CD4-positive, alpha-beta T cell treated with Interleukin-15 for 4 hours (primary cell): ENCODE measurements around the gene PAK2.
"Not testable (repeated sequence)": the region's sequence is repeated elsewhere in the genome, so short reads cannot be mapped to it uniquely, and the experiment has no call there.

Source experiments
- DNase-seq: peaks from one replicate; pipeline ENCODE4 v3.0.0-alpha.2; 2020; ENCODE audit warnings: low spot score

PAK2 gene

DNA sequence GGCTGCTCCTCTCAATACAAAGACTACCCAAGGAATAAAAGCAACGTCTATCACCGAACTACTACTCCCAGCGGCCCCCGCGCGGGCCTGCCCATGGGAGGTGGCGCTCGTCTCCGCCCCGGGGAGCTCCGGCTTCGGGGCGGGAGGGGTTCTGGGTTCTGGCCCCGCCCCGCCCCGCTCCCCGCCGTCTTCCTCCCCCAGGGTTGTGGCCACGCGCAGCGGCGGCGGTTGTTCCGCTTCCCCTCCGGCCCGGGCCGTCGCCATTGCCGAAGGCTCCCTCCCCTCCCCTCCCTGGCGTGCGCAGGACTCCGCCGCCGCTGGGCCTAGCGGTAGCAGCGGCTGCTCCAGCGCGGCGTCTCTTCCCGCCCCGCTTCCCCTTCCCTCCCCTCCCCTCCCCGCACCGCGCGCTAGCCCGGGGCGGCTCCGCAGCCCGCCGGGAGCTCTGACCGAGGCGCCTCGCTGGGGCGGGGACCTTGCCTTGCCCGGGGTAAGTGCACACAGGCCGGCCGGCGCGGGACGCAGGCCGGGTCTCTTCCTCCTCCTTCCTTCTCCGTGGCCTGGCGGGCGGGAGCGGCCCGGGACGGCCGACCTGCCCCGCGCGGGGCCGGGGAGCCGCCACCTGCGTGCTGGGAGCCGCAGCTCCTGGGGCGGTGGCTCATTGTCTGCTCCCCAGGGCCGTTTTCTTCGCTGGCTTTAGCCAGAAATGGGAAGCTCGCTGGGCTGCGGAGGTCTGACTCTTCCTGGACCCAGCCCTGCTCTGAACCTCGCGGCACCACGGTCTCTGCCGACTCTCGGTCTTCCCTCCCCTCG is at the start of gene PAK2:
Gene PAK2 (plus strand): TSS at position 187 of the 810 bp plus-strand sequence. CDS start 42,790 bp downstream, outside the sequence.
- DNase-seq = peak; percentile 90

DNA sequence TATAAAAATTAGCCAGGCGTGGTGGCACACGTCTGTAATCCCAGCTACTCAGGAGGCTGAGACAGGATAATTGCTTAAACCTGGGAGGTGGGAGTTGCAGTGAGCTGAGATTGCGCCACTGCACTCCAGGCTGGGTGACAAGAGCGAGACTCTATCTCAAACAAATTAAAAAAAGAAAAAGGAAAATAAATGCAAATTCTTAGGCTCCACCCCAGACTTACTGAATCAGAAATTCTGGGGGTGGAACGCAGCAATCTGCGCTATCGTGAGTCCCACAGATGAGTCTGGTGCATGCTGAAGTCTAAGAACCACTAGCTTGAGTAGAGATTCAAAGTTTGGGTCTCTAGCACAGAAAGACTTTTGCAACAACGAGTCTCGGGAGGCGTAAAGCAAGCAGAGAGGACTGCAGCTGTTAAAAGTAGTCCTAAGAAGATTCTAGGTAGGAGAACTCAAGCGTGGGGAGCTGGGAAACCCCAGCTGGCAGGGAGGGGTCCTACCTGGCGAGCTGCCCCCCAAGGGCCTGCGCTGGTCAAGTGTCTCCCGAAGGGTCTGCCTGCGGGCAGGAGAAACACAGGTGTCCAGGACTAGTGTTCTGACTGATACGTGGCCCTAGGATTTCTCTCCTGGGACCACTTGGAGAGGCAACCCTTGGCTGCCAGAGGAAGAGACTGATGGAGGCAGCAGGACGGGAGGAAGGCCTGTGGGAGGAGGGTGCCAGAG is 49.6 kb upstream of the PAK2 start:
- no peak for DNase-seq

DNA sequence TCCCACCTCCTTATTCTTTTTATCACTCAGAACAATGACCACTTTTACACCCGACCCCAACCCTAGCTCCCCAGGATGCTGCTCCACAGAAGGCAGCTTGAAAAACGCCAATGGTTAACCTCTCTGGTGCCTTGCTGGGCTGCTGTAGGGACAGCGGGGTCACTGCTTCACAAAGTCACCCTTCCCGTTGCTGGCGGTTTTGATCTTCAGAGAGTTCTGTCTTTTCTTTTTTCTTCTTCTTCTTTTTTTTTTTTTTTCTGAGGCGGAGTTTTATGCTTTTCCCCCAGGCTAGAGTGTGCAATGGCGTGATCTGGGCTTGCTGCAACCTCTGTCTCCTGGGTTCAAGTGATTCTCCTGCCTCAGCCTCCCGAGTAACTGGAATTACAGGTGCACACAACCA is 48.3 kb upstream of the PAK2 start:
- DNase-seq = no peak

DNA sequence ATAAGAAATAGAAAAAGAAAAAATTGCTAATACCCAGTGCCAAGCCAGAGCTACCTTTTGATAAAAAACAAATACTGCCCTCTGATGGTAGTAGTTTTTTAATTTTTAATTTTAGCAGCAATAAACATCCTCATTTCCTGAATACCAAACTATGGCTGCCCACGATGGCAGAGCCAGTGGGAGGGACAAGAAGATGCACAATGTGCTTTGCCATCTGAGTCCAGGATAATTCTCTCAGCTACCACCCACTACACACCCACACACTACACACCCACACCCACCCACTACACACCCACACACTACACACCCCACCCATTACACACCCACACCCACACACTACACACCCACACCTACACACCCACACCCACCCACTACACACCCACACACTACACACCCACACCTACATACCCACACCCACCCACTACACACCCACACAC is 45.4 kb upstream of the PAK2 start:
- DNase-seq = peak; percentile 37

DNA sequence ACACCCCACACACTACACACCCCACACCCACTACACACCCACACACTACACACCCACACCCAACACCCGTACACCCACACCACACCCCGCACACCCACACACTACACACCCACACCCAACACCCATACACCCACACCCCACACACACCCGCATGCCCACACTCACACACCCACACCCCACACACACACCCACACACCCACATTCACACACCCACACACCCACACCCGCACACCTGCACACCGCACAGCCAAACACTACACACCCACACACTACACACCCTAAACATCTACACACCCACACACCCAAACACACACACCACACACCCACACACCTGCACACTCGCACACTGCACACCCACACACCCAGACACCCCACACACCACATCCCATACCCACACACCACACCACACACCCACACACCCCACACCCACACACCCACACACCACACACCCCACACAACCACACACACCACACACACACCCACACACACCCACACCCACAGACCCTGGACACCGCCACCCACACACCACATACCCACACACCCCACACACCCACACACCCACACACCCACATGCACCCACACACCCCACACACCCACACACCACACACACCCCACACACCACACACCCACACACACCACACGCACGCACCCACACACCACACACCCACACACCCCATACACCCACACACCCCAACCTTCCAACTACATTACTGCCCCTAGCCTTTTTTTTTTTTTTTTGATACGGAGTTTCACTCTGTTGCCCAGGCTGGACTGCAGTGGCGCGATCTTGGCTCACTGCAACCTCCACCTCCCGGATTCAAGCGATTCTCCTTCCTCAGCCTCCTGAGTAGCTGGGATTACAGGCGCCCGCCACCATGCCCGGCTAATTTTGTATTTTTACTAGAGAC is 44.5 kb upstream of the PAK2 start:
- peak; percentile 6 for DNase-seq

DNA sequence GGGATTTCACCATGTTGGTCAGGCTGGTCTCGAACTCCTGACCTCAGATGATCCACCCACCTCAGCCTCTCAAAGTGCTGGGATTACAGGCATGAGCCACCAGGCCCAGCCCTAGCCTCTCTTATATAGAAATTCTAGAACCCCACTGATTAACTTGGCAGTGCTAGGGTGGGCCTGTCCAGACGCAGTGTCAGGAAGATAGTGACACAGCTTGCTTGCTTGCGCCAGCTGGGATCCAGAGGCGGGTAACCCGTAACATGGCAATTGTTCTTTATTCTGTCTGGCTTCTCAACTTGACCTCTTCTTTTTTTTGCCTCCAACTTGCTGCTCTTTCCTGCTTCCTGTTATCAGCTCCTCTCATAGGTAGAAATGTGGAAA is 43.8 kb upstream of the PAK2 start:
- DNase-seq = no peak

DNA sequence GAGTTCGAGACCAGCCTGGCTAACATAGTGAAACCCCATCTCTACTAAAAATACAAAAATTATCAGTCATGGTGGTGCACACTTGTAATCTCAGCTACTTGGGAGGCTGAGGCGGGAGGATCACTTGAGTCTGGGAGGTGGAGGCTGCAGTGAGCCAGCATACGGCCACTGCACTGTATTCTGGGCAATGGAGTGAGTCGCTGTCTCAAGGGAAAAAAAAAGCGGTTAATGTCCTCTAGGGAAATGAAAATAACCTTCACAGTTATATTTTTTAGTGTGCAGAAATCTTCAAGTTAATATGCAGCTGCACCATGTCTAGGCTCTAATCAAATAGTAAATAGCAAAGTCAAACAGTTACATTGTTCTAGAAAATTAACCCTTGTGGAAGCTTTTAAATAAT is 42.4 kb upstream of the PAK2 start:
- DNase-seq = no peak

DNA sequence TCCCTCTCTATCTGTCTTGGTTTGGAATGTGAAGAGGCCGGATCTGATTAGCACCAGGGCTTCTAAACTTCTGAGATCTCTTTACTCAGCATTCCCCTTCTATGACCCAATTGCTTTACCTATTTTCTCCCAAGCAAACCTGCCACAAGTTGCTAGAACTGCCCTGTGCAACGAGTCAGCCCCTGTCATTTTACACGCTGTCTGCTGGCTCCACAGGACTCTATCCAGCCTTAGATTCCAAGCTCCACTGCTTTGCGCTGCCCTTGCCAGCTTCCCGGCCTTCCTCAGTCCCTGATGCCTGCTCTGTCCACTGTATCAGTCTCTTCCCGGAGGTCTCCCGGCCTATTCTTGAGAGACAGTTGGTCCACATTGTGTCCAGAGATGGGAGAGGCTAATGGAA is 39.9 kb upstream of the PAK2 start:
- no peak for DNase-seq

DNA sequence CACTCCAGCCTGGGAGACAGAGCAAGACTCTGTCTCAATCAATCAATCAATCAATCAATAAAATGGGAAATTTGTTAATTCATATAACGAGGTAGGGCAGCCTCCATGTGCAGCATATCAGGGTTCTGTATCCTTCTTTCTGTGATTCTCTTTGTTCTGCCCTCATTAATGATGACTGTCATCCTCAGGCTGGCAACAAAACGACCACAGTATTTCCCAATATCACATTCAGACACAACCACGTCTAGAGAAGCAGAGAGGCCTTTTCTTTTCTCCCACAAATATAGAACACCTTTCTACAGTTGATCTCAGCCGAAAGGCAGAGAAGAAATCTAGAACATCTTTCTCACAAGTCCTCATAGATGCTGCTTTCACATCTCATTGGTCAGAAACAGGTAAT is 38.9 kb upstream of the PAK2 start:
- DNase-seq = no peak

DNA sequence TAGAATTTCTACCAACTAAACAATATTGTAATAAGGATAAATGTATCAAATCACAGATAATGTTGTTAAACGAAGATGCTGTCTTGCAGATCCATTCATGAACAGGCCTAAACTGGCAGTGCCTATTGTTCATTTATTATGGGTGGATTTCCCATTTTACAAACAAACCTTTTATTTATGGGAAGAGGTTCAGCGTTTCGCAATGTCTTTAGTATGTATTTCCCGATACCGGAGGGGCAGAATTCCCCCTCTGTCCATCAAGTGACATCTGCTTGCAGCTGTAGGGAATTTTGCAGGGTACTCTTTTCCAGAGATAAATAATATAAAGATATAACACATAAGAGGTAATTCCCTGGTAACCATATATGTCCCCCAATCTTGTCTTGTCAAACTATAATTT is 33.3 kb upstream of the PAK2 start:
- DNase-seq = no peak

DNA sequence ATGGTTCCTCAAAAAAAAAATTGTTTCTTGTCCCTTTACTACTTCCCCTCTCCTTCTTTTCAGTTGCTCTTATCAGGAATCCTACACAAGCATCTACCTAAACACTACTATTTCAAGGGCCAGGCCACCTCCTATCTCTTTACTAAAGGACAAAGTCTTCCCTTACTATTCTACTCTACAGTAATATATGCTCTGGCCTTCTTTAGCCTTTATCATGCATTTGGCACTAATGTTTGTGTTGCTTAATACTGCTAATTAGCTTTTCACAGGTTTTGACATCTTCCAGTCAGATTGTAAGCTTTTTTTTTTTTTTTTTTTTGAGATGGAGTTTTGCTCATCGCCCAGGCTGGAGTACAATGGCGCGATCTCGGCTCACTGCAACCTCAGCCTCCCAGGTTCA is 32.9 kb upstream of the PAK2 start:
- no peak for DNase-seq

DNA sequence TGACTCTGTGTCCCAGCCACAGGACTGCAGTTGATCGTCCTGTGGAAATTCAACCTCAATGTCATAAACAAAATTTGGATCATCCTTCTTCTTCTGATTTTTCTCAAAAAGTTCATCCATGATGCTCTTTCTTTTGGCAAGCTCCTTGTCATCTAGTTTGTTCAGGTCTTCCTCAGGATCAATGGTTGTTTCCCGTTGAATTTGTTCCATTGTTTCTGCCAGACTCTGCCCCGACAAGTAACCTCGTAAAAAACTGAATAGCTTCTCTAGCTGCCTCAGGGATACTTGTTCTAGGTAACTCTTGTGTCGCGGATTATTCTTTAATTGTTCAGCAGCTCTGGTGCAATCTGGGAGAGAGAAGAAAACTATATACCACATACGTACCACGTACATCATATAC is 32.1 kb upstream of the PAK2 start:
- no peak for DNase-seq

DNA sequence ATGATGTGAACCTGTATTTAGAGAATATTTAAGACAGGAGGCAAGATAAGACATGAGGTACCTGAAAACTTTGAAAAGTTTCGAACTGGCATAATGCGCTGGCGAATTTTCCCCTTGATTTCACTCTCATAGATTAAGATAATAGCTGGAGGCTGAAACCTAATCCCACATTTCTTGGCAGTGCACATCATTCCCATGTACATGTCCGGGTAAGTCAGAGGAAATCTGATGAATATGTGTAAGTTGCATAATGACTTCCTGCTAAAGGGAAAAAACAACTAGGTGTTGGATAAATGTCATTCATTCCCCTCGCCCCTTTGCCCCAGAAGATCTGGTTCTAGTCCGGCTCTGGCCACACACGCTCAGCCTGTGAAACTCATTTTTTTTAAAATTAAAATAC is 31.2 kb upstream of the PAK2 start:
- DNase-seq = no peak

DNA sequence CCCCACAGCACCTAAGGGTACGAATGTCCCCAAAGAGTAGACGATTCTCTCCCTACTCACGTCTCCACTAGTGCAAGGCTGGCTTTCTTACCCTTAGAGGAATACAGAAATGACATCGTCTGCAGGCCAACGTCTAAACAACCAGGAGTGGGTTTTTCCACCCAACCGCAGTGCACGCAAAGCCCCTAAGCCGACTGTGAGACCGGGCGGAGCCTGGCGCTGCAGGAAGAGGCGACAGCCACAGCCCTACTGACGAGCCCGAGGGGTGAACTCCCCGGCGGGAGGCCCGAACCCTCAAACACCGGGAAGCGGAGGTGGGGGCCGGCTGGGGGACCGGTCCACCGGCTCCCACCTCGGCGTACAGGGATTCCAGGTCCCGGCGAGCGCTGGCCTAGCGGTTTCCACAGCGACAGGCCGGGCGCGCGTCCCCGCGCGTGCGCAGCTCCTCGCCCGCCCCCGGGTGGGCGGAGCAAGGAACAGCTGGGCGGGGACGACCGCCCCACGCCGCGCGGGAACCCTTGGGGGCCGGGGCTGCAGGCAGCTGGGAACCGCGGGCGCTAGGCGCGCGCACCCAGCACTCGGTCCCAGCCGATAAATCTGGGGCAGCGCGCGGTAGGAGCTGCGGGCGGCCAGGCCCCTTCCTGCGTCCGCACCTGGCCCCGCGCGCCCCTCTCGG is 27.7 kb upstream of the PAK2 start, which contains the start of the genes CEP19 and PIGX:
Gene CEP19 (minus strand): TSS at position 413 of the 676 bp plus-strand sequence. CDS start 3,593 bp downstream, outside the sequence.
Gene PIGX (plus strand): TSS at position 540 of the 676 bp plus-strand sequence.
- peak; percentile 90 for DNase-seq

DNA sequence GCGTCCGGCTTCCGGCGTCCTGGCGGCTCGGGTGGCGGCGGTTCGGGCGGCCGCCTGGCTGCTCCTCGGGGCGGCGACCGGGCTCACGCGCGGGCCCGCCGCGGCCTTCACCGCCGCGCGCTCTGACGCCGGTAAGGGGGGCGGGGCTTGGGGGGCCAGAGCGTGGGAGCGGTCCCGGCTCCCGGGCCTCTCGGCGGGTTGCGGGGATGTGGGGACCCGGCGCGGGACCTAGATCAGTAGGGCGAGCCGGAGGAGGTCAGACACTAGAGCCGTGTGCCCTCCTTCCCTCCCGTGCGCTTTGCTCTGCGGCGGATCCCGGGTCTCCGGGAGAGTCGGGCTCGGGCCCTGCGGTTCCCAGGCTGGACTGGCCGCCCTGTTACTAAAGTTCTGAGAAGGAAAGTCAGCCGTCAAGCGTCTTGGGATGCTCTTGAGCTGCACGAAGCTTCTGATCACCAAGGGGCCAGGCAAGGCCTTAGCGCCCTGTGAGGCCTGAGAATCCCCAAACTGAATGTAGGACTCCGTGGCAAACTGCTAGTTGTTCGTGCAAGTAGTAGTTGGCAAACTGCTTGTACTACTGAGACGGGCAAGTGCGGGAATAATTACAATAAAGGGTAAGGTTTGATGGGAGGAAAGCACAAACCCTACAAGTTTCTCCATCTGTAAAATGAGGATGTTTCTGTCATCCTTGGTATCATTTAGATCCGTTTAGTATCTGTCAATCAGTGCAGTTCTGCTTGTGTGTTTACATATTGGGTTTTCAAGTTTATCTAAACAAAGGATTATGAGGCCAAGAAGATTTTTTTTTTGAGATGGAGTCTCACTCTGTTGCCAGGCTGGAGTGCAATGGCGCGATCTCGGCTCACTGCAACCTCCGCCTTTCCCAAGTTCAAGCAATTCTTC is 26.9 kb upstream of the PAK2 start:
- DNase-seq = peak; percentile 59

DNA sequence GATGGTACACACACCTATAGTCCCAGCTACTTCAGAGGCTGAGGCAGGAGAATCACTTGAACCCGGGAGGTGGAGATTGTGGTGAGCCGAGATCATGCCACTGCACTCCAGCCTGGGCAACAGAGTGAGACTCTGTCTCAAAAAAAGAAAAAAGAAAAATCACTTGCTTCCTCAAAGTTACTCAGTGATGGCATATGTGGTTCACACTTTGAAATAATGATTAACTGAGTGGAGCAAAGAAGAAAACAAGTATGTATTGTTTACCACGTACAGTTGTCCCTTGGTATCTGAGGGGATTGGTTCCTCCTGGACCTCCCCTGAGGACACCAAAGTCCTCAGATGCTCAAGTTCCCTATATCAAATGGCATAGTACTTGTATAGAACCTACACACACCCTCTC is 22.5 kb upstream of the PAK2 start:
- DNase-seq = not testable (repeated sequence)

DNA sequence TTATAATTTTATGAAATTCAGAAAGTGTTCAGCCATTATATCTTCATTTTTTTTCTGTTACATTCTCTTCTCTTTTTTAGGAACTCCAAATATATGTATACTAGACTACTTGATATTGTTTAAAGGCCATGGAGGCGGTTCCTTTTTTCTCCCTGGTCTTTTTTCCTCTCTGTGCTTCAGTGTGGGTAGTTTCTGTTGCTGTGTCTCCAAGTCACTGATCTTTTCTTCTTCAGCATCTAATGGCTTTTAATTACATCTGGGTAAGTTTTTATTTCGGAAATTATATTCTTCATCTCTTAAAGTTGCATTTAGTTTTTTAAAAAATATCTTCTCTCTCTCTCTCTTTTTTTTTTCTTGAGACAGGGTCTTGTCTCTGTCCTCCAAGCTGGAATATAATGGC is 18.6 kb upstream of the PAK2 start:
- no peak for DNase-seq

DNA sequence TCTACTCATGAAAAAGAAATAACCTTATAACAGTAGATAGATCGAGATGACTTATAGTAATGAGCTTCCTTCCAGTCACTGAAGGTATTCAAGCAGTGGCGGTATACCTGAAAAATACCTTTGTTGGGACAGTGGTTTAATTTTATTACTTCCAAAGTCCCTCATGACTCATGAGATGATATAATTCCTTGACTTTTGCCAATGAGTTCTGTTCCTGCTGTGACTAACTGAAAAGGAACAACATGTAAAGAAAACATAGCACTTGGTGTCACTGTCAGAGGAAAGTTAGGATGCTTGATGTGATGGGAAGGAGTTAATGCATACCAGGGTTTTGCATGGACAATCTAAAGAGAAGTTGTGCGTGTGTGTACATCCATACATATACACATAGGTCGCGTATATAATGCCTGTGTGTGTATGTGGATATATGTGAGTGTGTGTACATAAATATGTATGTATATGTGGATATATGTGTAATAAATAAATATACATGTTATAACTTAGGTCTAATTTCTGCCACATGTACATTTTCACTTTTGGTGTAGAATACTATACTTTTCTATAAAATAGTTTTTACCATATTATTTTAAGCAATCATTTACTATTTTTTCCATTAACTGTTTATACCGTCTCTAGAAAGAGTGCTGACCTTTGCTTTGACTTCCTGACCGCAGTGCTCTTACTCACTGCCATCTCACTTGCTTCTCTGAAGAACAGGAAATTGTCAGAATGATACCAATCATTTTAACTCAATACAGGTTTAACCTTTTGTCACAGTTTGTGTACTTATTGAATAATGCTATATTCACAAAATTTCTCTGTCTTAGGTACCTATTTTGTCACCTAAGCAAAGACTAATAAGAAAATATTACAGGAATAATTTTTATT is 12.6 kb upstream of the PAK2 start:
- peak; percentile 59 for DNase-seq

DNA sequence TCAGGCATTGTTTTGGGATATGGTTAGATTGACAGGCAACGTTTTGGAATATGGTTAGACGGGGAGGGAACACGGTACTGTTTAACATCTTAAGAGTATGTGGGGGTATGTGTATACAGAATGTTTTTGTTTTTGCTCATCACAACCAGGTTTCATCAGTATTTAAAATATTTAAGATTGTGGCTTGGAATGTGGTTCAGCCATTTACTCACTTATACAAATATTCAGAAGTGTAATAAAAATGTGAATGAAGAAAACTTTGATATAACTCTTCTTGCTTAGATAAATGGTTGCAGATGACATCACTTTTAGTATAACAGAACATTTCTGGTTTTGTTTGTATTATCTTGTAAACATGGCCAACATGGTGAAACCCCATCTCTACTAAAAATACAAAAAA is 3.9 kb upstream of the PAK2 start:
- no peak for DNase-seq
